Astrocyte of the spinal cord (primary cell): Measurements from ENCODE around the gene FAM25A.
A peak's percentile ranks its signal among the peaks of the same experiment; 100 is the strongest.
"Not testable (repeated sequence)": the region's sequence is repeated elsewhere in the genome, so short reads cannot be mapped to it uniquely, and the experiment has no call there.

ENCODE experiments used
- DNase-seq: peaks from one replicate; pipeline ENCODE4 v3.0.0; 2011; ENCODE audit warnings: low read depth, low spot score
- H3K4me3 ChIP-seq: 2 replicates; pipeline ENCODE4 v1.5.1; 2011; ENCODE audit warnings: low read depth, mild to moderate bottlenecking, low read length, moderate library complexity
- CTCF ChIP-seq: IDR thresholded peaks from 2 replicates; pipeline ENCODE4 v1.5.1; 2012; ENCODE audit warnings: low read depth, mild to moderate bottlenecking, low read length, inconsistent platforms
- in situ Hi-C: cut with HindIII; loops from 2 replicates; pipeline ENCODE4 v1.10.0; 2017; ENCODE audit warnings: low sequenced_read_pairs

Gene FAM25A

GRCh38 chr10:87020056-87020455 lies at the start of gene FAM25A:
TSS of gene FAM25A (plus strand) at chr10:87020294. CDS start at chr10:87020325, 31 bp downstream.
- in situ Hi-C loops, H3K4me3 ChIP-seq, DNase-seq: not testable (repeated sequence)

- H3K4me3 ChIP-seq, result peak overlapping the region; percentile 61
- no peak for TF ChIP-seq CTCF
- in situ Hi-C loops, result no loop called here
- DNase-seq, result no peak
Measured at GRCh38 chr10:86970982-86971231, 49.2 kb upstream of the FAM25A start.

- no peak for TF ChIP-seq CTCF
- in situ Hi-C loops, result no loop called here
- peak overlapping the region; percentile 61 for H3K4me3 ChIP-seq
- peak; percentile 89 for DNase-seq
Measured at GRCh38 chr10:86971232-86971991, 48.7 kb upstream of the FAM25A start.

- TF ChIP-seq CTCF, result no peak
- no peak overlapping the region for H3K4me3 ChIP-seq
- DNase-seq, result no peak
- in situ Hi-C loops, result no loop called here
Measured at GRCh38 chr10:86972613-86973380, 47.3 kb upstream of the FAM25A start.

- H3K4me3 ChIP-seq, result no peak overlapping the region
- in situ Hi-C loops, result no loop called here
- DNase-seq, result no peak
- TF ChIP-seq CTCF, result no peak
Measured at GRCh38 chr10:86974484-86974883, 45.6 kb upstream of the FAM25A start.

GRCh38 chr10:86976362-86977056 lies 43.6 kb upstream of the FAM25A start:
- no peak for TF ChIP-seq CTCF
- in situ Hi-C loops, result no loop called here
- DNase-seq, result no peak
- no peak overlapping the region for H3K4me3 ChIP-seq

- in situ Hi-C loops, DNase-seq, H3K4me3 ChIP-seq: not testable (repeated sequence)
Measured at GRCh38 chr10:86978457-86978856, 41.6 kb upstream of the FAM25A start.
